DOHH2 (cell line): ENCODE results near the gene GPRC5B.

Experiments used
- H3F3A ChIP-seq: fragments of 200-600 bp; sonication (generic), shearing (Covaris generic); 2 replicates; pipeline ENCODE4 v1.6.0; 2016; ENCODE audit warnings: antibody characterized with exemption, mild to moderate bottlenecking; ENCODE audit not compliant: control insufficient read depth, insufficient read depth
- H3K27ac ChIP-seq: fragments of 200-600 bp; sonication (generic); 2 replicates; pipeline ENCODE4 v1.5.1; 2014; ENCODE audit warnings: low read depth, mild to moderate bottlenecking, low read length, moderate library complexity
- H3K27me3 ChIP-seq: fragments of 200-600 bp; sonication (generic); 2 replicates; pipeline ENCODE4 v1.6.1; 2014; ENCODE audit warnings: mild to moderate bottlenecking, low read length, mixed read lengths; ENCODE audit not compliant: control insufficient read depth
- H3K36me3 ChIP-seq: fragments of 200-600 bp; sonication (generic); 2 replicates; pipeline ENCODE4 v1.6.1; 2014; ENCODE audit warnings: mild to moderate bottlenecking, low read length, moderate library complexity, mixed read lengths; ENCODE audit not compliant: control insufficient read depth
- H3K4me1 ChIP-seq: fragments of 200-600 bp; sonication (generic); 2 replicates; pipeline ENCODE4 v1.6.1; 2014; ENCODE audit warnings: mild to moderate bottlenecking, low read length, mixed read lengths; ENCODE audit not compliant: control insufficient read depth
- H3K4me2 ChIP-seq: fragments of 200-600 bp; sonication (generic); 2 replicates; pipeline ENCODE4 v1.6.0; 2014; ENCODE audit warnings: mild to moderate bottlenecking, low read length, moderate library complexity
- H3K4me3 ChIP-seq: fragments of 200-600 bp; sonication (generic); 2 replicates; pipeline ENCODE4 v1.5.1; 2014; ENCODE audit warnings: mild to moderate bottlenecking, low read length, mixed read lengths
- H3K79me2 ChIP-seq: fragments of 200-600 bp; sonication (generic); 2 replicates; pipeline ENCODE4 v1.6.1; 2014; ENCODE audit warnings: mild to moderate bottlenecking, low read length, mixed read lengths; ENCODE audit not compliant: control insufficient read depth
- H3K9me2 ChIP-seq: fragments of 200-600 bp; sonication (generic); replicated peaks from 2 replicates; pipeline ENCODE4 v1.6.1; 2014; ENCODE audit warnings: mild to moderate bottlenecking, low read length, mixed read lengths; ENCODE audit not compliant: control insufficient read depth
- H3K9me3 ChIP-seq: fragments of 200-600 bp; sonication (generic); 2 replicates; pipeline ENCODE4 v1.6.1; 2014; ENCODE audit warnings: antibody characterized with exemption, low read length, mixed read lengths; ENCODE audit not compliant: control insufficient read depth, insufficient read depth
- H4K20me1 ChIP-seq: fragments of 200-600 bp; sonication (generic); 2 replicates; pipeline ENCODE4 v1.6.0; 2014; ENCODE audit warnings: low read depth, mild to moderate bottlenecking, antibody characterized with exemption, low read length, moderate library complexity; ENCODE audit not compliant: control insufficient read depth, insufficient read depth
- CTCF ChIP-seq: fragments of 200-600 bp; sonication (generic); IDR thresholded peaks from one replicate; pipeline ENCODE4 v1.5.1; 2014; ENCODE audit warnings: antibody characterized with exemption, mild to moderate bottlenecking, low read depth, low read length; ENCODE audit not compliant: poor library complexity, severe bottlenecking
- EZH2phosphoT487 ChIP-seq: fragments of 200-600 bp; sonication (generic); IDR thresholded peaks from 2 replicates; pipeline ENCODE4 v1.6.1; 2017; ENCODE audit warnings: borderline replicate concordance, mild to moderate bottlenecking, antibody characterized with exemption, low read length, moderate library complexity, mixed read lengths

The GPRC5B gene

GRCh38 chr16:19912455-19913339 lies 28.0 kb upstream of the GPRC5B start:
- H4K20me1 ChIP-seq = no peaks in the 10 kb centered on the region
- no peaks in the 10 kb centered on the region for H3K36me3 ChIP-seq
- H3K27me3 ChIP-seq = no peaks in the 10 kb centered on the region
- TF ChIP-seq CTCF (no peak), EZH2phosphoT487 (no peak)
- H3K9me2 ChIP-seq = no peaks in the 10 kb centered on the region
- H3K4me1 ChIP-seq = no peaks in the 10 kb centered on the region
- no peak overlapping the region for H3K27ac ChIP-seq
- no peaks in the 10 kb centered on the region for H3K9me3 ChIP-seq
- no peaks in the 10 kb centered on the region for H3F3A ChIP-seq
- no peak overlapping the region for H3K4me3 ChIP-seq
- H3K79me2 ChIP-seq = no peaks in the 10 kb centered on the region
- H3K4me2 ChIP-seq = no peak overlapping the region

GRCh38 chr16:19911747-19912454 lies 27.3 kb upstream of the GPRC5B start:
- H3K27ac ChIP-seq = no peak overlapping the region
- H3K27me3 ChIP-seq = no peaks in the 10 kb centered on the region
- no peaks in the 10 kb centered on the region for H3K9me3 ChIP-seq
- no peaks in the 10 kb centered on the region for H3K36me3 ChIP-seq
- TF ChIP-seq CTCF (no peak), EZH2phosphoT487 (no peak)
- H4K20me1 ChIP-seq = no peaks in the 10 kb centered on the region
- no peak overlapping the region for H3K4me2 ChIP-seq
- H3K9me2 ChIP-seq = no peaks in the 10 kb centered on the region
- H3K4me3 ChIP-seq = no peak overlapping the region
- no peaks in the 10 kb centered on the region for H3K4me1 ChIP-seq
- H3K79me2 ChIP-seq = no peaks in the 10 kb centered on the region
- H3F3A ChIP-seq = no peaks in the 10 kb centered on the region

GRCh38 chr16:19911204-19911603 lies 26.6 kb upstream of the GPRC5B start:
- Histone ChIP-seq H3F3A (no peaks in the 10 kb centered on the region), H4K20me1 (no peaks in the 10 kb centered on the region), H3K4me3 (no peak overlapping the region), H3K79me2 (no peaks in the 10 kb centered on the region), H3K27me3 (no peaks in the 10 kb centered on the region), H3K36me3 (no peaks in the 10 kb centered on the region), H3K4me1 (no peaks in the 10 kb centered on the region), H3K9me3 (no peaks in the 10 kb centered on the region), H3K4me2 (no peak overlapping the region), H3K9me2 (no peaks in the 10 kb centered on the region), H3K27ac (no peak overlapping the region)
- no peak for TF ChIP-seq EZH2phosphoT487
- TF ChIP-seq CTCF = no peak
